Measurements from ENCODE around the gene KRTAP5-4.
A peak's percentile ranks its signal among the peaks of the same experiment; 100 is the strongest.
"Not testable (repeated sequence)": the region's sequence is repeated elsewhere in the genome, so short reads cannot be mapped to it uniquely, and the experiment has no call there.

Gene KRTAP5-4

GRCh38 chr11:1654388-1655167 lies 32.6 kb upstream of the KRTAP5-4 start:
- no peak for DNase-seq
- in situ Hi-C loops (cut with HindIII; ENCODE audit: low pct_ligation_motif_present, low pct_unique_long_range_greater_than_20kb, low sequenced_read_pairs) = no loop called here

DNA sequence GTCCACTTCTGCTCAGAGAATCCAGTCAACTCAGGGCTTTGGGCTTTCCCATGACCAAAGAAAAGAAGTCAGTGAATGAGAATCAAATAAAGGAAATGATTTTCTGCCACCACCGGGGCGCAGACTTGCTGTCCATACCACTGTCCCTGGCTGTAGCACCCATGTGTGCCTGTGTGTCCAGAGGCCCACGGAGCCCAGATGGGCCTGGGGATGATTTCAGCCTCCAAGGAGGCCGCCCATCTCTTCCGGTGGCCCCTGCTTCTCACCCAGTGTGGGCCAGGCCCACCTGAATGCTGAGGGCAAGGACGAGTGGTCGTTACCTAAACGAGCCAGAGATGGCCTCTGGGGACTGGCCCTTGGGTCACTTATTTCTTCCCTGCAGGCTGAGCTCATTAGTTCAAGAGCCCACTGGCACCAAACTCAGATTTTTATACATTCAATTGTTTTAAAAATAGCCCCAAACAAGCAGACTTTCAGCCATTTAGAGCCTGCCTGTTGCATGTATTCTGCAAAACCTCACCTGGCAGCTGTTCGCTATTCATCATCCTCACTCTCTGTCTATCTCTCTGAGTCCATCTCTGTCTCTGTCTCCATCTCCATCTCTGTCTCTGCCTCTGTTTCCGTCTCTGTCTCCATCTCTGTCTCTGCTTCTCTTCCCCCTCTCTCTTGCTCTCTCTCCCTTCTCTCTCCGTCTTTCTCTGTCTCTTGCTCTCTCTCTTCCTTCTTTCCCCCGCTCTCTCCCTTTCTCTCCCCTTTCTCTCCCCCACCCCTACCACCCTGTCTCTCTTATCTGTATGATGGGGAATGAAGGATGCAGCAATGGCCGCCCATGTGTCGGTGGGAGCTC lies 31.8 kb upstream of the KRTAP5-4 start:
- DNase-seq = no peak
- in situ Hi-C loops (cut with HindIII; ENCODE audit: low pct_ligation_motif_present, low pct_unique_long_range_greater_than_20kb, low sequenced_read_pairs) = no loop called here

GRCh38 chr11:1652771-1653540 lies 31.0 kb upstream of the KRTAP5-4 start:
- in situ Hi-C loops (cut with HindIII; ENCODE audit: low pct_ligation_motif_present, low pct_unique_long_range_greater_than_20kb, low sequenced_read_pairs) = no loop called here
- DNase-seq = peak; percentile 49

DNA sequence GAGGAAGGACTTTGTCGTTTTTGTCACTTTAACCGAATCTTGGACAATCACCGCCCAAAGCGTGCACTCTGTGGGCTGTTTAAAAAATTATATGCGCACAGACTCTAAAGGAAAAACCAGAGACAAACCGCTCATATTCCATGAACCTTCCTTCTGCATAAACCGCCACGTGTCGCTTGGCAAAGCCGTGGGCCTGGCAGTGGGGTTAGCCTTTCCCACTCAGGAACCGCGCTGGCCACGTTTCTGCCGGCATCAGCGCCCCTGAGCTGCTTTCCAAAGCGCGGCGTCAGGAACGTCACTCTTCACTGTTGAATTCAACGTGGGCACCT lies 30.5 kb upstream of the KRTAP5-4 start:
- in situ Hi-C loops (cut with HindIII; ENCODE audit: low pct_ligation_motif_present, low pct_unique_long_range_greater_than_20kb, low sequenced_read_pairs) = no loop called here
- DNase-seq = no peak

GRCh38 chr11:1652026-1652425 lies 30.1 kb upstream of the KRTAP5-4 start:
- in situ Hi-C loops (cut with HindIII; ENCODE audit: low pct_ligation_motif_present, low pct_unique_long_range_greater_than_20kb, low sequenced_read_pairs) = no loop called here
- no peak for DNase-seq

DNA sequence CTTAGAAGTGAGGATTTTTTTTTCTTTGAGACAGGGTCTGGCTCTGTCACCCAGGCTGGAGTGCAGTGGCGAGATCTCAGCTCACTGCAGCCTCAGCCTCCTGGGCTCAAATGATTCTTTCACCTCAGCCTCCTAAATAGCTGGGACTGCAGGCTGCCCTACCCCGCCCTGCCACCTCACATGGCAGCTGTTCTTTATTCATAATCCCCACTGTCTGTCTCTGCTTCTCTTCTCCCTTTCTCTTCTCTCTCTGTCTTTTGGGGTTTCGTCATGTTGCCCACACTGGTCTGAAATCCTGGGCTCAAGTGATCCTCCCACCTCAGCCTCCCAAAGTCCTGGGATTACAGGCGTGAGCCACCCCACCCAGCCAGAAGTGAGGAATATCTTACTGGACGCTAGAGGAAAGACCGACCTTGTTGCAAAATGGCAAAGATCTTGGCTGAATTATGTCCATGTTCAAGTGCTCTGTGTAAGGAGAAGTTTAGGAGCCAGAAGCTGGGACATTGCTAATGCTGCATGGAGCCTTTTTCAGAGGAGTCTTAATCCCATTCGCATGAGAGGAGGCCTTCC lies 29.6 kb upstream of the KRTAP5-4 start:
- no peak for DNase-seq
- in situ Hi-C loops (cut with HindIII; ENCODE audit: low pct_ligation_motif_present, low pct_unique_long_range_greater_than_20kb, low sequenced_read_pairs) = no loop called here

DNA sequence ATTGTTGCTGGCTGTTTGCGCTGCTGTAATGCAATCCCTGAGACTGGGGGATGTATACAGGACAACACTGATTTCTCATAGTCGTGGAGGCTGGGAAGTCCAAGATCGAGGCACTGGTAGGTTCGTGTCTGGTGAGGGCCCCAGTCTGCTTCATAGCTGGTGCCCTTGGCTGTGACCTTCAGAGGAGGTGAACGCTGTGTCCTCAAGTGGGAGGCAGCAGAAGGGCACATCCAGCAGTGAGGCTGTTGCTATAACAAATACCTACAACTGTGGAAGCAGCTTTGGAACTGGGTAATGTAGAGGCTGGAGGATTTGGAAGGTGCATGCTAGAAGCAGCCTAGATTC lies 29.0 kb upstream of the KRTAP5-4 start:
- in situ Hi-C loops (cut with HindIII; ENCODE audit: low pct_ligation_motif_present, low pct_unique_long_range_greater_than_20kb, low sequenced_read_pairs) = no loop called here
- DNase-seq = no peak

DNA sequence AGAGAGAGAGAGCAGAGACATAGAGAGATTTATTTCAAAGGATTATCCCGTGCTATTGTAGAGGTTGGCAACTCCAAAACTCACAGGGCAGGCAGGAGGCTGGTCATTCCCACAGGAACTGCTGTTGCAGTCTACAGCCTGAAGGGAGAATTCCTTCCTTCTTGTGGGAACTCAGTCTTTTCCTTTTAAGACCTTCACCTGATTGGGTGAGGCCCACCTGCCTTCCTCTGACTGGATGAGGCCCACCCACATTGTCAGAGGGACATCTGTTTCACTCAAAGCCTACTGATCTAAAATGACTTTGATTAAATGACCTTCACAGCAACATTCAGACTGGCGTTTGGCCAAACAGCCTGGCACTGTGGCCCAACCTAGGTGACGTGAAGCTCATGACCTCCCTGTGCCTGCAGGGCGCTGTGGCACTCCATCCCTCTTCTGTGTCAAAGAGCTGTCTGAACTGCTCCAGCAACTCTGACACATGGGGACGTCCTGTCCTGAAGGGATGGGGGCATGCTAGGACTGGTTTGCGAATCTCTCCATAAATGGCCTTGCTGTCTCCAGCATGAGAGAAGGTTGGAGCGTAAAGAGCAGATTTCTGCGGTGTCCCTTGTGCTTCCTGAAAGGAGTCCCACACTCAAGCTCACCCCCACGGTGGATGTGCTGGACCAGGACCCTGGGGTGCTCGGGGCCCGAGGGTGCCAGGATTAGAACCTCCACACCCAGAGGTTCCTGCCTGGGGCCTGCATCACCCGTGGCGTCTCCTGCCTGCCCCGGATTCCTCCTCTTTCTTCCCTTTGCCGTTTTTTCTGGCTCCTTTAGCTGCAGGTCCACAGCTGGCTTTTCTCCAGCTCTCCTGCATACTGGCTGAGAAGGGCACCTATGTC lies 28.3 kb upstream of the KRTAP5-4 start:
- DNase-seq = no peak
- in situ Hi-C loops (cut with HindIII; ENCODE audit: low pct_ligation_motif_present, low pct_unique_long_range_greater_than_20kb, low sequenced_read_pairs) = no loop called here

- in situ Hi-C loops (cut with HindIII; ENCODE audit: low pct_ligation_motif_present, low pct_unique_long_range_greater_than_20kb, low sequenced_read_pairs) = no loop called here
- DNase-seq = no peak
Measured at GRCh38 chr11:1648653-1649420, 26.9 kb upstream of the KRTAP5-4 start.

- DNase-seq = no peak
- in situ Hi-C loops (cut with HindIII; ENCODE audit: low pct_ligation_motif_present, low pct_unique_long_range_greater_than_20kb, low sequenced_read_pairs) = no loop called here
Measured at GRCh38 chr11:1647901-1648652, 26.1 kb upstream of the KRTAP5-4 start.

- DNase-seq; in situ Hi-C loops (cut with HindIII; ENCODE audit: low pct_ligation_motif_present, low pct_unique_long_range_greater_than_20kb, low sequenced_read_pairs): not testable (repeated sequence)
Measured at GRCh38 chr11:1646540-1646939, 24.6 kb upstream of the KRTAP5-4 start.

- no peak for DNase-seq
- in situ Hi-C loops (cut with HindIII; ENCODE audit: low pct_ligation_motif_present, low pct_unique_long_range_greater_than_20kb, low sequenced_read_pairs) = no loop called here
Measured at GRCh38 chr11:1645357-1645821, 23.5 kb upstream of the KRTAP5-4 start.

- in situ Hi-C loops (cut with HindIII; ENCODE audit: low pct_ligation_motif_present, low pct_unique_long_range_greater_than_20kb, low sequenced_read_pairs) = no loop called here
- no peak for DNase-seq
Measured at GRCh38 chr11:1644601-1645356, 22.8 kb upstream of the KRTAP5-4 start.

DNA sequence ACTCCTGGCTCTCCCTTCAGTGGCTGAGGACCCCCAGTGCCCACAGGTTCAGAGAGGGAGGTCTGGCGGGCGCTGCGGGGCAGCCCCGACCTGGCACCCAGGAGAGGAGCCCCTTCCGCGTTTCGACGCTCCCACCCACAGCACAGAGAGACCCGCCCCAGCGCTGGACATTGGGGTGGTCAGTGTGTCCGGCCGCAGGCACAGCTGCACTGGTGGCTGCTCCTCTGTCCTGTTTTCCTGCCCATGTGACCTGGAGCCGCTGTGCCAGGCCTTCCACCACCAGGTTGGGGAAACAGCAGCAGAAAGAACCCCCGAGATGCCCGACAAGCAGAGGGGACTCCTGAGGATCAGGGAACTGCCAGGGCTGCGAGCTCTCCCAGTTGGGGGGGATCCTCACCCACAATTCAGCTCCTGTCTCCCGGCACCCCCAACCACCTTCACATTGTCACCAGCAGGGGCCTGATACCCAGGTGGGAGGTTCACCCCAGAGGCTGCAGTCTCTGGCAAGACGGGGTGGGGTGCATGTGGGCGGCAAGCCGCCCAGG lies 21.3 kb upstream of the KRTAP5-4 start:
- in situ Hi-C loops (cut with HindIII; ENCODE audit: low pct_ligation_motif_present, low pct_unique_long_range_greater_than_20kb, low sequenced_read_pairs) = no loop called here

GRCh38 chr11:1642288-1643145 lies 20.6 kb upstream of the KRTAP5-4 start:
- in situ Hi-C loops (cut with HindIII; ENCODE audit: low pct_ligation_motif_present, low pct_unique_long_range_greater_than_20kb, low sequenced_read_pairs) = no loop called here
- no peak for DNase-seq

More for the DNA sequence above, 21.3 kb upstream of the KRTAP5-4 start:
- no peak for DNase-seq
